ENCODE measurements around the gene ZFP36L1.
A peak's percentile ranks its signal among the peaks of the same experiment; 100 is the strongest.

Gene ZFP36L1

GRCh38 chr14:68749487-68750475 lies 43.1 kb downstream of the ZFP36L1 start:
- no peak for TF ChIP-seq CTCF (IDR thresholded peaks at IDR 0.05; ENCODE audit: control extremely low read depth, extremely low read depth, low read depth, missing control alignments)
- DNase-seq (ENCODE audit: extremely low spot score): no peak
- CTCF ChIA-PET: interaction anchor here (0.7 to 1.9 kb wide), 3 partner anchors 10 to 854 kb away, joined by 3 to 6 read pairs (median 4); no protein-coding TSS in a partner anchor
- POLR2A ChIA-PET: no interaction called here

GRCh38 chr14:68748691-68749090 lies 44.2 kb downstream of the ZFP36L1 start:
- ChIA-PET CTCF (interaction anchor here (1.0 to 1.9 kb wide), 3 partner anchors 11 to 26 kb away, joined by 3 to 6 read pairs (median 4); no protein-coding TSS in a partner anchor), POLR2A (no interaction called here)
- DNase-seq (ENCODE audit: extremely low spot score): no peak
- TF ChIP-seq CTCF (IDR thresholded peaks at IDR 0.05; ENCODE audit: control extremely low read depth, extremely low read depth, low read depth, missing control alignments): no peak

GRCh38 chr14:68748260-68748659 lies 44.6 kb downstream of the ZFP36L1 start:
- TF ChIP-seq CTCF (IDR thresholded peaks at IDR 0.05; ENCODE audit: control extremely low read depth, extremely low read depth, low read depth, missing control alignments): no peak
- ChIA-PET CTCF (interaction anchor here (1.0 to 1.3 kb wide), 2 partner anchors 11 to 13 kb away, joined by 3 to 4 read pairs; no protein-coding TSS in a partner anchor), POLR2A (no interaction called here)
- no peak for DNase-seq (ENCODE audit: extremely low spot score)

- POLR2A ChIA-PET: no interaction called here
- DNase-seq (ENCODE audit: extremely low spot score): no peak
- CTCF ChIA-PET: no interaction called here
- no peak for TF ChIP-seq CTCF (IDR thresholded peaks at IDR 0.05; ENCODE audit: control extremely low read depth, extremely low read depth, low read depth, missing control alignments)
These were observed 45.5 kb downstream of the ZFP36L1 start for GRCh38 chr14:68747393-68747792.

GRCh38 chr14:68744613-68745012 lies 48.3 kb downstream of the ZFP36L1 start:
- ChIA-PET CTCF (interaction anchor here (1.1 to 1.6 kb wide), 4 partner anchors 11 to 231 kb away, joined by 3 to 11 read pairs (median 4); no protein-coding TSS in a partner anchor), POLR2A (no interaction called here)
- DNase-seq (ENCODE audit: extremely low spot score): no peak
- no peak for TF ChIP-seq CTCF (IDR thresholded peaks at IDR 0.05; ENCODE audit: control extremely low read depth, extremely low read depth, low read depth, missing control alignments)

- DNase-seq (ENCODE audit: extremely low spot score): peak; percentile 83
- ChIA-PET POLR2A (no interaction called here), CTCF (no interaction called here)
- TF ChIP-seq CTCF (IDR thresholded peaks at IDR 0.05; ENCODE audit: control extremely low read depth, extremely low read depth, low read depth, missing control alignments): no peak
These were observed 50.9 kb downstream of the ZFP36L1 start for GRCh38 chr14:68741839-68742470.
